H1 (cell line): ENCODE measurements around the gene CTNND2. TPM values are rescaled to one million over a fixed set of nuclear protein-coding genes. Genes with fewer than 3 reads are reported as not detected.

Experiments
- CTCF ChIA-PET: fragments of 300-600 bp; sonication (Branson Sonifier 250); formaldehyde crosslinking; loops from one replicate; lab custom pipeline; 2021; ENCODE audit not compliant: partially characterized antibody; lab: Charles Lee
- POLR2A ChIA-PET: fragments of 300-600 bp; sonication (Branson Sonifier 250); formaldehyde crosslinking; loops from one replicate; lab custom pipeline; 2021; ENCODE audit warnings: inconsistent platforms; ENCODE audit not compliant: partially characterized antibody; lab: Charles Lee
- DNase-seq, 2 experiments: peaks; one replicate each; pipeline versions ENCODE4 v3.0.0 to v3.0.0-alpha.2; 2010 to 2022; ENCODE audit warnings: low spot score in 2 of 2, low read depth in 1 of 2, mixed read lengths in 1 of 2
- FAIRE-seq: peaks from 2 replicates; lab custom pipeline; 2011; peaks lifted over from hg19 to GRCh38; lab: Jason Lieb, UNC
- H2AFZ ChIP-seq: 2 replicates; pipeline ENCODE4 v1.8.1; 2012; ENCODE audit warnings: low read length, inconsistent platforms
- H2AK5ac ChIP-seq: 2 replicates; pipeline ENCODE4 v1.6.1; 2013; ENCODE audit warnings: low read depth, low read length
- H2BK120ac ChIP-seq: replicated peaks from 2 replicates; pipeline ENCODE3; 2013; ENCODE audit warnings: low read depth, low read length, inconsistent platforms
- H2BK12ac ChIP-seq: 2 replicates; pipeline ENCODE4 v1.6.1; 2013; ENCODE audit warnings: low read depth, low read length
- H2BK15ac ChIP-seq: 2 replicates; pipeline ENCODE4 v1.6.1; 2013; ENCODE audit warnings: low read length
- H2BK20ac ChIP-seq: 2 replicates; pipeline ENCODE4 v1.6.1; 2013; ENCODE audit warnings: low read length
- H2BK5ac ChIP-seq: 2 replicates; pipeline ENCODE4 v1.6.1; 2013; ENCODE audit warnings: low read depth, low read length
- H3K14ac ChIP-seq: 2 replicates; pipeline ENCODE4 v1.6.1; 2013; ENCODE audit warnings: inconsistent platforms; ENCODE audit not compliant: insufficient read length
- H3K18ac ChIP-seq: 2 replicates; pipeline ENCODE4 v1.6.1; 2013; ENCODE audit warnings: low read length; ENCODE audit errors: extremely low read depth
- H3K23ac ChIP-seq: 2 replicates; pipeline ENCODE4 v1.6.1; 2013; ENCODE audit warnings: inconsistent platforms; ENCODE audit not compliant: insufficient read length
- H3K23me2 ChIP-seq: 2 replicates; pipeline ENCODE4 v1.6.1; 2013; ENCODE audit warnings: low read depth, low read length
- H3K27ac ChIP-seq: 2 replicates; pipeline ENCODE4 v1.6.1; 2011; ENCODE audit warnings: low read depth, low read length, inconsistent platforms
- H3K27me3 ChIP-seq, 4 experiments: replicated peaks in 1 of 4; 1 replicate in 1 of 4; 2 replicates in 3 of 4; pipeline versions ENCODE4 v1.6.1 to v1.8.1; 2011 to 2013; ENCODE audit warnings: low read length in 3 of 4, mild to moderate bottlenecking in 3 of 4, inconsistent platforms in 2 of 4, mixed read lengths in 2 of 4, moderate library complexity in 1 of 4; ENCODE audit not compliant: control insufficient read depth in 3 of 4, insufficient read depth in 3 of 4; ENCODE audit errors: extremely low read depth in 1 of 4
- H3K36me3 ChIP-seq, 4 experiments: 2 replicates each; pipeline versions ENCODE4 v1.6.1 to v1.8.1; 2011 to 2013; ENCODE audit warnings: mild to moderate bottlenecking in 4 of 4, low read length in 3 of 4, moderate library complexity in 2 of 4, control low read depth in 1 of 4, inconsistent platforms in 1 of 4; ENCODE audit not compliant: insufficient read depth in 4 of 4, control insufficient read depth in 2 of 4
- H3K4ac ChIP-seq: replicated peaks from 2 replicates; pipeline ENCODE3; 2013; ENCODE audit warnings: low read length, low read depth, mixed read lengths, inconsistent platforms; ENCODE audit not compliant: insufficient read length
- H3K4me1 ChIP-seq, 4 experiments: replicated peaks in 1 of 4; 1 replicate in 1 of 4; 2 replicates in 3 of 4; pipeline versions ENCODE4 v1.6.1 to v1.8.1; 2011 to 2013; ENCODE audit warnings: low read length in 3 of 4, inconsistent platforms in 2 of 4, mixed read lengths in 1 of 4; ENCODE audit not compliant: insufficient read depth in 4 of 4, control insufficient read depth in 3 of 4
- H3K4me2 ChIP-seq, 2 experiments: 2 replicates each; pipeline versions ENCODE4 v1.6.1 to v1.8.1; 2011 to 2013; ENCODE audit warnings: low read depth in 2 of 2, low read length in 2 of 2, control low read depth in 1 of 2, inconsistent platforms in 1 of 2, mild to moderate bottlenecking in 1 of 2; ENCODE audit not compliant: insufficient read depth in 1 of 2
- H3K4me3 ChIP-seq, 4 experiments: fragments of 200-600, 300-600 bp in 1 of 4; sonication (generic), shearing (Covaris generic), sonication (Bioruptor Twin) in 1 of 4; 2 replicates each; pipeline versions ENCODE4 v1.5.1 to v1.8.1; 2011 to 2016; ENCODE audit warnings: low read length in 4 of 4, low read depth in 3 of 4, control low read depth in 2 of 4, inconsistent platforms in 2 of 4, mild to moderate bottlenecking in 2 of 4, mixed read lengths in 1 of 4, moderate library complexity in 1 of 4; ENCODE audit not compliant: insufficient read depth in 2 of 4; ENCODE audit errors: extremely low read depth in 1 of 4
- H3K56ac ChIP-seq: replicated peaks from 2 replicates; pipeline ENCODE3; 2013; ENCODE audit warnings: low read depth, mild to moderate bottlenecking, mixed read lengths, low read length, inconsistent platforms; ENCODE audit not compliant: insufficient read length
- H3K79me1 ChIP-seq: 2 replicates; pipeline ENCODE4 v1.6.1; 2013; ENCODE audit warnings: low read depth, low read length, control low read depth
- H3K79me2 ChIP-seq, 2 experiments: 2 replicates each; pipeline versions ENCODE4 v1.6.1 to v1.8.1; 2012 to 2013; ENCODE audit warnings: low read length in 2 of 2, mild to moderate bottlenecking in 2 of 2, inconsistent platforms in 1 of 2; ENCODE audit not compliant: insufficient read depth in 2 of 2, control insufficient read depth in 1 of 2
- H3K9ac ChIP-seq, 4 experiments: replicated peaks in 1 of 4; 1 replicate in 1 of 4; 2 replicates in 3 of 4; pipeline versions ENCODE4 v1.6.1 to v1.8.1; 2011 to 2013; ENCODE audit warnings: low read depth in 3 of 4, low read length in 3 of 4, control low read depth in 2 of 4, mild to moderate bottlenecking in 2 of 4, moderate library complexity in 2 of 4, inconsistent platforms in 1 of 4; ENCODE audit errors: extremely low read depth in 1 of 4
- H3K9me3 ChIP-seq, 2 experiments: 2 replicates each; pipeline versions ENCODE4 v1.6.1 to v1.8.1; 2012 to 2013; ENCODE audit warnings: mild to moderate bottlenecking in 2 of 2, moderate library complexity in 2 of 2, control low read depth in 1 of 2, inconsistent platforms in 1 of 2, low read depth in 1 of 2, low read length in 1 of 2, mixed read lengths in 1 of 2; ENCODE audit not compliant: insufficient read depth in 2 of 2
- H4K20me1 ChIP-seq, 2 experiments: replicated peaks in 1 of 2; 2 replicates each; pipeline versions ENCODE3 to v1.8.1; 2011 to 2013; ENCODE audit warnings: inconsistent platforms in 2 of 2, low read length in 2 of 2, mild to moderate bottlenecking in 1 of 2; ENCODE audit not compliant: insufficient read depth in 2 of 2, control insufficient read depth in 1 of 2
- H4K5ac ChIP-seq: 2 replicates; pipeline ENCODE4 v1.6.1; 2013; ENCODE audit warnings: low read length, low read depth, mixed read lengths, inconsistent platforms; ENCODE audit not compliant: insufficient read length
- H4K8ac ChIP-seq: 2 replicates; pipeline ENCODE4 v1.8.0; 2013; ENCODE audit warnings: mild to moderate bottlenecking, moderate library complexity, low read length, inconsistent platforms; ENCODE audit not compliant: insufficient read depth; ENCODE audit errors: extremely low read depth
- H4K91ac ChIP-seq: replicated peaks from 2 replicates; pipeline ENCODE3; 2013; ENCODE audit warnings: low read length, mixed read lengths, inconsistent platforms; ENCODE audit not compliant: insufficient read length
- EGR1 ChIP-seq: IDR thresholded peaks from 2 replicates; pipeline ENCODE4 v1.6.1; 2011; ENCODE audit warnings: low read depth, low read length, borderline replicate concordance
- EZH2 ChIP-seq: fragments of 200-600 bp; sonication (generic); IDR thresholded peaks from 2 replicates; pipeline ENCODE4 v1.7.1; 2012; ENCODE audit warnings: low read depth, mild to moderate bottlenecking, moderate library complexity, low read length, inconsistent platforms; ENCODE audit not compliant: severe bottlenecking
- FOSL1 ChIP-seq: IDR thresholded peaks from 2 replicates; pipeline ENCODE4 v1.6.1; 2011; ENCODE audit warnings: mild to moderate bottlenecking, low read depth, low read length, moderate library complexity; ENCODE audit not compliant: insufficient read depth
- NRF1 ChIP-seq: IDR thresholded peaks from 2 replicates; pipeline ENCODE4 v1.6.1; 2011; ENCODE audit warnings: mild to moderate bottlenecking, low read depth, low read length, improper control_type of control experiment
- SIX5 ChIP-seq: IDR thresholded peaks from 2 replicates; pipeline ENCODE4 v1.6.1; 2011; ENCODE audit warnings: mild to moderate bottlenecking, low read depth, low read length
- SP1 ChIP-seq: IDR thresholded peaks from 2 replicates; pipeline ENCODE4 v1.6.1; 2011; ENCODE audit warnings: low read depth, low read length
- ZNF274 ChIP-seq: IDR thresholded peaks from 2 replicates; pipeline ENCODE4 v1.7.0; 2012; ENCODE audit warnings: low read length, borderline replicate concordance; ENCODE audit errors: extremely low read depth
- WGBS, 2 experiments: shearing (Covaris generic) in 1 of 2; methylation state at CpG; one replicate each; pipeline versions ENCODE4 v1.1.6 to v1.1.7; 2013 to 2015; ENCODE audit warnings: low lambda C conversion rate in 2 of 2, mixed read lengths in 2 of 2, inconsistent platforms in 1 of 2, low coverage in 1 of 2, missing lambda C conversion rate in 1 of 2; ENCODE audit not compliant: insufficient replicate concordance in 2 of 2, insufficient coverage in 1 of 2, insufficient read length in 1 of 2; ENCODE audit errors: extremely low coverage in 1 of 2, missing lambda C conversion rate in 1 of 2; 5-methylcytosine and 5-hydroxymethylcytosine counted together
- polyA plus RNA-seq, 7 experiments: library from polyadenylated mRNA; depleted of rRNA in 3 of 7; stranded (reverse) in 5 of 7; unstranded in 2 of 7; fragments of >200 nt in 5 of 7; fragments of 200-250 nt in 2 of 7; gene quantifications; 1 replicate in 5 of 7; 2 replicates in 1 of 7; 4 replicates in 1 of 7; pipeline versions ENCODE4 v1.2.1 to v1.2.3, GENCODE V29; 2011 to 2013; ENCODE audit warnings: missing spikeins in 2 of 7, mixed read lengths in 2 of 7
- total RNA-seq: library from RNA; stranded (reverse); fragmentation: NEBNext Ultra II Directional; extraction: Animal tissue kit (Norgen Biotek cat#: 25700); gene quantifications from 2 replicates; pipeline ENCODE4 v1.2.1, GENCODE V29; 2021
- TF ChIP-seq, protein P1 (sequence below): IDR thresholded peaks from 2 replicates; pipeline ENCODE4 v1.6.1; 2012; ENCODE audit warnings: low read length, inconsistent platforms

CTNND2 gene
- total and polyA plus RNA-seq, 2 of the 8 experiments (the other 6 are each of a cell fraction or from before 2014, with no cell fraction given), result 7.4 to 14.2 TPM

DNA sequence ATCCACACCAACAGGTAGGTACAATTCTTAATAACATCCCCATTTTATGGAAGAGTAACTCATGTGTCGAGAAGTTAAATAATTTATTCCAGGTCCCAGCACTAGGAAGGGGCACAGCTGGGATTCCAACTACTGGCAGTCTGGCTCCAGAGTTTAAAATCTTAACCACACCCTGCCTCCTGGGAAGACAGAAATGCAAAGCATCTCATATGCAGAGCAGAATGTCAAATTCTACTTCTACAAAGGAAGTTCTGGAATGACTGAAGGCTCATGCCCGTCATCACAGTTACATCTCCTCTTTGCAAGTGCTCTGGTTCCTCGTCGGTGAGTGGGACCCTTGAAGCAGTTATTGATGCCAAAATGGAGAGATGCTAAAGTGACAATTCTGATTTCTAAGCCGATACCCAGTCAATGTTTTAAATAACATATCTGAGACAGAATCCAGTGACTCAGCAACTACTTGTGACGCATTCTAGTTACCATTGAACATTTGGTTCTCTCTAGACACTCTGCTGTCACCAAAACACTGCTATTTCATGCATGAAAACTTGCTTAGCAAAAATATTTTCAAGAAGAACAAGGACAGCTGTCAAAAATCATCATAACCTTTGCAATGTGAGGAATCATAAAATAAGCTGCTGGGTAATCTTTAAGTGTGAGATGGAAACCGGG, 412.7 kb downstream of the CTNND2 start:
- no peak overlapping the region for H4K5ac ChIP-seq
- H2BK20ac ChIP-seq, result no peak overlapping the region
- no peak overlapping the region for H3K56ac ChIP-seq
- H2BK15ac ChIP-seq, result no peak overlapping the region
- H2AFZ ChIP-seq, result no peak overlapping the region
- no peak overlapping the region for H4K91ac ChIP-seq
- no peak overlapping the region for H3K23ac ChIP-seq
- H3K4me2 ChIP-seq, result no peak overlapping the region
- POLR2A ChIA-PET, result no interaction called here
- no peak overlapping the region for H3K9ac ChIP-seq
- no peaks in the 10 kb centered on the region for H3K9me3 ChIP-seq
- H3K23me2 ChIP-seq, result no peaks in the 10 kb centered on the region; the same call in 1 of the 2 replicates
- no peaks in the 10 kb centered on the region for H3K27me3 ChIP-seq
- DNase-seq (no peak), FAIRE-seq (no peak)
- TF ChIP-seq EZH2 (no peak), FOSL1 (no peak), SP1 (no peak), NRF1 (no peak), ZNF274 (no peak), SIX5 (no peak), EGR1 (no peak)
- TF ChIP-seq, protein P1, sequence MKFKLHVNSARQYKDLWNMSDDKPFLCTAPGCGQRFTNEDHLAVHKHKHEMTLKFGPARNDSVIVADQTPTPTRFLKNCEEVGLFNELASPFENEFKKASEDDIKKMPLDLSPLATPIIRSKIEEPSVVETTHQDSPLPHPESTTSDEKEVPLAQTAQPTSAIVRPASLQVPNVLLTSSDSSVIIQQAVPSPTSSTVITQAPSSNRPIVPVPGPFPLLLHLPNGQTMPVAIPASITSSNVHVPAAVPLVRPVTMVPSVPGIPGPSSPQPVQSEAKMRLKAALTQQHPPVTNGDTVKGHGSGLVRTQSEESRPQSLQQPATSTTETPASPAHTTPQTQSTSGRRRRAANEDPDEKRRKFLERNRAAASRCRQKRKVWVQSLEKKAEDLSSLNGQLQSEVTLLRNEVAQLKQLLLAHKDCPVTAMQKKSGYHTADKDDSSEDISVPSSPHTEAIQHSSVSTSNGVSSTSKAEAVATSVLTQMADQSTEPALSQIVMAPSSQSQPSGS, result no peak
- H2AK5ac ChIP-seq, result no peak overlapping the region
- no peak overlapping the region for H3K14ac ChIP-seq
- H2BK5ac ChIP-seq, result no peak overlapping the region
- H3K18ac ChIP-seq, result no peak overlapping the region
- H4K20me1 ChIP-seq, result no peaks in the 10 kb centered on the region
- no peak overlapping the region for H3K4me3 ChIP-seq
- no peak overlapping the region for H2BK120ac ChIP-seq
- H3K4ac ChIP-seq, result no peak overlapping the region
- CTCF ChIA-PET, result interaction anchor here (1.1 kb wide), 1 partner anchor 43 kb away, joined by 3 read pairs; no protein-coding TSS in a partner anchor
- no peaks in the 10 kb centered on the region; a peak in 1 of 7 replicates for H3K4me1 ChIP-seq
- no peak overlapping the region for H4K8ac ChIP-seq
- no peak overlapping the region for H2BK12ac ChIP-seq
- H3K27ac ChIP-seq, result no peak overlapping the region
- H3K79me1 ChIP-seq, result no peaks in the 10 kb centered on the region
- no peaks in the 10 kb centered on the region for H3K79me2 ChIP-seq
- no peaks in the 10 kb centered on the region for H3K36me3 ChIP-seq
- WGBS, 2 experiments, result 92% methylated on average over 7 of the region's 7 CpGs; no CpG with 5 or more reads in 1 of the 2 experiments
